Motor neuron (in vitro differentiated cells): ENCODE data around the gene MSMB. TPM values are rescaled to one million over a fixed set of nuclear protein-coding genes. Genes with fewer than 3 reads are reported as not detected.

Source experiments
- ATAC-seq, 8 experiments: fragments of 200-7000 bp; cut with Tn5 transposase; replicated peaks in 6 of 8; 2 replicates each; pipeline ENCODE4 v1.8.0; 2021; ENCODE audit warnings: mild to moderate bottlenecking in 8 of 8, moderate library complexity in 8 of 8
- H3K27ac ChIP-seq, 2 donors: fragments of 250-450 bp; sonication (Bioruptor Pico); 2 replicates each; pipeline ENCODE4 v1.9.0; 2021; ENCODE audit warnings: antibody characterized with exemption in 2 of 2, mild to moderate bottlenecking in 2 of 2, moderate library complexity in 1 of 2
- H3K4me1 ChIP-seq, 2 donors: fragments of 250-450 bp; sonication (Bioruptor Pico); replicated peaks in 1 of 2; 2 replicates each; pipeline ENCODE4 v1.6.1; 2021; ENCODE audit warnings: antibody characterized with exemption in 2 of 2, mild to moderate bottlenecking in 2 of 2, moderate library complexity in 1 of 2
- H3K4me3 ChIP-seq, 5 donors: fragments of 250-450 bp; sonication (Bioruptor Pico); 2 replicates each; pipeline ENCODE4 v1.9.0; 2021; ENCODE audit warnings: antibody characterized with exemption in 5 of 5, mild to moderate bottlenecking in 5 of 5, moderate library complexity in 4 of 5
- WGBS, 10 experiments: fragments of 450-650 bp; shearing (Covaris generic); methylation state at CpG; one replicate each; pipeline ENCODE4 v1.0.0; 2022; 5-methylcytosine and 5-hydroxymethylcytosine counted together
- in situ Hi-C, 9 experiments: fragments of 400-800 bp; cut with MboI; loops; one replicate each; pipeline ENCODE4 v1.15.0; 2021; ENCODE audit warnings: low sequenced_read_pairs in 9 of 9, low pct_unique_long_range_greater_than_20kb in 2 of 9; ENCODE audit not compliant: unreplicated experiment in 9 of 9
- total RNA-seq, 8 experiments: library from RNA; unstranded; fragments of 300-600 nt; gene quantifications; 2 replicates each; pipeline versions ENCODE4 v1.2.3 to v1.2.4, GENCODE V29; 2022

Gene MSMB
- total RNA-seq, 8 experiments from 2014 or later = not detected

DNA sequence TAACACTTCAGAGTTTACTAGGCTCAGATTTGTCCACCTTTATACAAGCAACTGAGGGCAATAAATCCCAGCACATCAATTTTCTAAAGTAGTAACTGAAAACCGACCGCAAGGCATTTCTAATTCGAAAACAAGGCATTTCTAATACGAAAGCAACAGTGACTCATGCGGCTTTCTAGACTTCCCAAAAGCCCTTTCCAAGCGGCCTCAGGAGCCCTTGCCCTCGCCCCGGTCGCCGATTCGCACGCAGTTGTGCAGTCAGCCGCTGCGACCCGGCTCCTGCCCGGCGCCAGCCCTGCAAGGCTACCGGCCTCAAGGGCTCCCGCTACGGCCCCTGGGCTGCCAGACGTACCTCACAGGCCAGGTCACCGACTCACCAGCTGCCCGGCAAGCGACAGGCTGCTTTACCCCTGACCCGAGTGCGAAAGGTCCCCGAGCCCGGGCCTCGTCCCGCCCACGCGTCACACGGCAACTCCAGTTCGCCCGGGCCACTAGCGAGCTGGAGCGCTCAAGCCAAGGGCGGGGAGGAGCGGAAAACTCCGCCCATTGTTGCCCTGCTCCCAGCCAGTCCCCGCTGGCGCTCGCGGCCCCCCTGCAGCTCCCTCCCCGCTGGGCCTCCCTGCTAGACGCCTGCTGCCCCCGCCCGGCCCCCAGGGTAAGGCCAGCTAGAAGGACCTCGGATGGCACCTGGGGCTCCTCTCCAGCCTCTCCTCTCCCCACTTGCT, 22.9 kb downstream of the MSMB start:
- Histone ChIP-seq H3K27ac (peak overlapping the region in 1 of 2 donors; percentile 34), H3K4me1 (peaks cover 10 to 21% of the 10 kb centered on the region in 2 donors), H3K4me3 (peak overlapping the region; percentile 37 to 55 (median 48))
- ATAC-seq = peak; percentile 94 to 99 (median 99)
- in situ Hi-C loops = no loop called here
- 0 to 5% (median 1%) methylated on average over 2 to 14 of the region's 49 CpGs; no CpG with 5 or more reads in 3 of the 10 experiments for WGBS, 10 experiments

DNA sequence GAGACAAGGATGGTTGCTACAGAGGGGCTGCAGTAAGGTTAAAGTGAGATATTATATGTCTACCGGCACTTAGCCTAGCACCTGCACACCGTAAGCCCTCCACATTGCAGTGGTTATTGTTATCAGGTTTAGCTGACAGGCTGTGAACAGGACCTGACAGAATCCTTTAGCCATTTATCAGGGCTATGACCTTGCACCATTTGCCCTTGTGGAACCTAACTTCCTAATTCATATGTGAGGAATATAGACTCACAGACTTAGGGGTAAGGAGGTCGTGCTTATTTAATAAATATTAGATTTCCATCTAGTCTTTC, 25.8 kb downstream of the MSMB start:
- in situ Hi-C loops = no loop called here
- Histone ChIP-seq H3K27ac (no peak overlapping the region), H3K4me3 (no peak overlapping the region), H3K4me1 (peaks cover 10 to 19% of the 10 kb centered on the region in 2 donors)
- ATAC-seq = no peak
- 78 to 100% (median 94%) methylated on average over 1 to 3 of the region's 3 CpGs; no CpG with 5 or more reads in 4 of the 10 experiments for WGBS, 10 experiments

DNA sequence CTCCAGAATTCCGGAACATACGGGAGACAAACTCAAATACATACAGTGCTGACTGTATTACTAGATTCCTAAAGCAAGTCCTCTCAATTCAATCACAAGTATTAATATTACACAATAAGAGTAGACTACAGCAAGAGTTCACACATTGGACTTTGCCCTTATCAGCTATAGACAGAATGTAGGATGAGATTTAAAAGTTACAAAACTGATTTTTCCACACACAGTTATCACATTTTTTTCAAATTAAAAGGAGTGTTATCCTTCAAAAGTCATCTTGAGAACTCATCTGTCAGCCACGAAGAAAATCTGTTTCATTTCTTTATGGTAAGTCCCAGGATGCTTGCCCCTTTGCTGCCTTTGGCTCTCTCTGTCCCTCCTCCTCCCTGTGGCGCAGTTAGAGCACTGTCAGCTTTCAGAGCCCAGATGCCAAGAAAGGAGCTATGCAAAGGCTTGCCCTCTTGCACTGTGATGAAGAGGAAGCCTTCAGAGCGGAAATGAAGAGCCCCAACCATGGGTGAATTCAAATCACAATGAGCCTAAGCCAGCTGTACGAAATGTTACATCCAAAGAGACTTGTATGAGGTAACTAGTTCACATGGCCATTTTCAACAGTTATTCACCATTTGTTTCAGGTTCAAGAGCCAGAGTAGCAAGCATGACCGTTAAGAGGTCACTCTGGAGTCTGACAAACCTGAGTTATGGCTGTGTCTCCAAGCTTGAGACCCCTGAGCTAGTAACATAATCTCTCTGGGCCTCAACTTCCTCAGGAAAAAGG, 26.3 kb downstream of the MSMB start:
- Histone ChIP-seq H3K27ac (no peak overlapping the region), H3K4me1 (peaks cover 10 to 19% of the 10 kb centered on the region in 2 donors), H3K4me3 (no peak overlapping the region)
- in situ Hi-C loops = no loop called here
- ATAC-seq = no peak
- 40 to 100% (median 85%) methylated on average over 2 to 7 of the region's 7 CpGs for WGBS, 10 experiments

DNA sequence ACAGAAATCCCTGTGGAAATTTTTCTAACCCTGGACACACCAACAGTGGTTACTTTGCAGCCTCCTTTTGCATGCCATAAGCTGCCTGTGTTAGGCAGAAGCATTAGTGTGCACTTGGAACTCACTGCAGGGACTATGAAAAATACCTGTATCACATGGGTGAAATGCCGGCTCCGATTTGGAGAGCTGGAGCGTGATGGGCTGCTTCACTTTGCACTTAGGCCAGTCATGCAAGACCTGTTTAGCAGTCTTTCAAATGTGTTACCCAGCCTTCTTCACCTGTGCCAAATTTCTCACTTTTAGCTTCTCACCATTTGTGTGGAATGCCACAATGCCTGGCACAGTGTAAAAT, 26.9 kb downstream of the MSMB start:
- Histone ChIP-seq H3K4me3 (no peak overlapping the region), H3K27ac (no peak overlapping the region), H3K4me1 (peaks cover 10 to 19% of the 10 kb centered on the region in 2 donors)
- WGBS, 10 experiments = 88 to 100% (median 100%) methylated on average over 1 to 3 of the region's 3 CpGs; no CpG with 5 or more reads in 3 of the 10 experiments
- no peak for ATAC-seq
- in situ Hi-C loops = no loop called here

DNA sequence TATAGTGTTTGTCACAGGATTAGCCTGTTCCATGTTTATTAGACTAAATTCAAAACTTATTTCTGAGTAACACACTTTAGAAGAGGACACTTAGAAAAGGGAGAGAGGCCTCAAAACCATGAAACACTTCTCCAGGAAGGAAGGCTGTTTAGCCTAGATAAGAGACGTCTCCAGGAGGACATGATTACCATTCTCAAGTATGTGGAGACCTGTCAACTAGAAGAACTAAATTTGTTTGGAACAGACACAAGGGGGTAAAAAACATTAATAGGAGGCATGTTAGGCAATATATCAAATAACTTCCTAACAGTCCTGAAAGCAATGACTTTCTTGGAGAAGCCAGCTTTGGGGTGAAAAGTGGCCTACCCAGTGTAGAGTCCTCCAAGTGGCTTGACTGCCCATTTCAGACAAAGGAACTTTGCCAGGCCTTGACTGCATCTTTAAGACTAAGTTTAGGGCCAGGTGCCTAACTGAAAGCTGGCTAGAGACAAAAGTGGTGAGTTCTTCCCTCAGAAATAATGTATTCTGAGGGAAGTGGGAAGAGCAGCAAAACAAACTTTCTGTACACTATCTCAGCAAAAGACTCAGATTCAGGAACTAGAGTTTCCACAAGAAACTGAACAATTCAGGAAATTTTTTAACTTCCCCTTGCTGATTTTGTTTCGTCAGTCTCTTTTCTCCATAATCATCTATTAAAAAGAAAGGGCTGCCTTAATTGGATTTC, 27.5 kb downstream of the MSMB start:
- no peak overlapping the region for H3K4me3 ChIP-seq
- in situ Hi-C loops = no loop called here
- no peak for ATAC-seq
- WGBS, 10 experiments = 31 to 100% (median 71%) methylated on average over 1 to 2 of the region's 2 CpGs; no CpG with 5 or more reads in 3 of the 10 experiments
- H3K27ac ChIP-seq = no peak overlapping the region
- H3K4me1 ChIP-seq = peaks cover 10 to 17% of the 10 kb centered on the region in 2 donors

DNA sequence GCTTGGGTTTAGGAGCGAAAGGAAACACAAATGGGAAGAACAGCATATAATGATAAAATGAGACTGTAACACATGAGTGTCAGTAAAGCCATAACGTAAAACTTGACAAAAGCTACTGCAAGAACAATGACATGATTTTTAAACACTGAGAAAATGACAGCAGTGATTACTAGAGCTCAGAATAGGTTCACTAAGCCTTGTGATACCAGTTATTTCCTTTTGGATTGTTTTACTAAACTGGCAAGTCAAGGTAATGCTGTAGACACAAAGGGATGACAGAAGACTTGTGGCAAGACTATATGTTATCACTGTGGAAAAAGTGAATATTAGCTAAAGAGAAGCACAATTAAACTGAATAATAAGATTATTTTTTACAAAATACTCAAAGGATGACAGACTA, 28.3 kb downstream of the MSMB start:
- peaks cover 10 to 14% of the 10 kb centered on the region in 2 donors for H3K4me1 ChIP-seq
- H3K27ac ChIP-seq = no peak overlapping the region
- in situ Hi-C loops = no loop called here
- H3K4me3 ChIP-seq = no peak overlapping the region
- ATAC-seq = no peak
- WGBS, 10 experiments = 76 to 100% (median 90%) methylated on average over 1 to 2 of the region's 2 CpGs; no CpG with 5 or more reads in 1 of the 10 experiments

DNA sequence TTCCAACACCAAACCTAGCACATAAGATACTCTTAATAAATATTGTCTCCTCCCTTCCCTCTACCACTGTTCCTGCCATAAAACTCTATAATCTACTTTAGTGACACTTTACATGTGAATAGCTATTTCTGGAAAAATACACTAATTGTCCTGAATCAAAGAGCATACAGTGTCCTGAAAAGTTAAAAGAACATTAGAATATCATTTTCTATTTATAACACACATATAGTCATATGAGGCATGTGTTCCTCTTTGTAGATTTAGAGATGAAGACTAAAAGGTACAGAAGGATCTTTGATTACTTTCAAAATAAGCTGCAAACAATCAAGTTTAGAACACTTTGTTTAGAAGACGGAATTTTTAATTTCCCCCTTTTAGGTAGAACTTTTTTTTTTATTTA, 29.3 kb downstream of the MSMB start:
- in situ Hi-C loops = no loop called here
- Histone ChIP-seq H3K27ac (no peak overlapping the region), H3K4me1 (peaks cover 6 to 7% of the 10 kb centered on the region in 2 donors), H3K4me3 (no peak overlapping the region)
- ATAC-seq = no peak
- 75 to 100% (median 100%) methylated on average over 1 of the region's 1 CpG; no CpG with 5 or more reads in 3 of the 10 experiments for WGBS, 10 experiments

DNA sequence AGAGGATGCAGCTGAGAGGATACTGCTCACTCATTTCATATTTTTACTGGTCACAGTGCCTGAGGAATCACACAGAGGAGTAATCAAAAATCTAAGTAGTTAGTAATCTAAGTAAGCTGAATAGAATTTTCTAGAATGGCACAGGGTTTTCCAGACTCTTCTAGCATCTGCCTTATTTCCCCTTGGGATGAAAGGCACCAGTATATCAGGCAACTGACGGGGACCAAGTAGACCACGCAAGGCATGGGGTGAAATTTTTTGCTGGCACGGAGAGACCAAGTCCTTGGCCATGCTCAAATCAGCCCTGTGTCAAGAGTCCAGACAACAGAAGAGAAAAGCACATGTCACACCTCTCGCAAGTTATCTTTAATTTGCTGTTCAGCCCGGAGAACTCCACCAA, 29.9 kb downstream of the MSMB start:
- in situ Hi-C loops = no loop called here
- Histone ChIP-seq H3K4me1 (peaks cover 6 to 7% of the 10 kb centered on the region in 2 donors), H3K27ac (no peak overlapping the region), H3K4me3 (no peak overlapping the region)
- 89 to 100% (median 100%) methylated on average over 1 to 5 of the region's 5 CpGs; no CpG with 5 or more reads in 3 of the 10 experiments for WGBS, 10 experiments
- no peak for ATAC-seq

DNA sequence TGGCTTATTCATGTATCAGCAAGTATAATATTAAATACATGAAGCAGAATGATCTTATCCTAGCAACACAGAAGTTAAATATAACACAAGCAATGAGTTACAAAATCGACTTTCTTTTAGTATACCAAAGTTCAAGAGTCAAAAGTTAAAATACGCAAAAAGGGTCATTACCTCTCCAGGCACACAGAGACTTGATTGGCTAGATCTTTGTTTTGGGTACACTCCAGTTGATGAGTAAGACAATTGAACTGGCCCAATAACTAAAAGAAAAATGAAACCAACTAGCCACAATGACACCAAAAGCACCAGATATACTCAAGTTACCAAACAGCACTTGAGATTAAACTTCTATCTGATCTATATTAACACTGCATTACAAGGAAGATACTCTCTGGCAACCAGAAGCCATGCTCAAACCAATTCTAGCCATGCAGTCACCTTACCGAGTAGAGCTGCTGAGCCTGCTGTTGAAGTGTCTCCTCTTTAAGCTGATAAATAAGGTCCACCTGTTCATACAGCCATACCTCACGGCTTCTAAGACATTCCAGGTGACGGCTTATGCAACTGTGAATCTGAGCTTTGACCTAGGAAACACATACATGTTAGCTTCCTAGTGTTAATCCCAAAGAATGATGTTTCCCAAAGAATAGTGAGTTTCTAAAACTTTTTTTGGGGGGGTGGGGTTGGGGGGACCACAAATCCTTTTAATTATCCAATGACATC, 31.2 kb downstream of the MSMB start:
- in situ Hi-C loops = no loop called here
- WGBS, 10 experiments = 80 to 100% (median 98%) methylated on average over 1 to 4 of the region's 5 CpGs
- Histone ChIP-seq H3K27ac (no peak overlapping the region), H3K4me3 (no peak overlapping the region), H3K4me1 (peaks cover 1 to 2% of the 10 kb centered on the region in 2 donors)
- no peak for ATAC-seq

DNA sequence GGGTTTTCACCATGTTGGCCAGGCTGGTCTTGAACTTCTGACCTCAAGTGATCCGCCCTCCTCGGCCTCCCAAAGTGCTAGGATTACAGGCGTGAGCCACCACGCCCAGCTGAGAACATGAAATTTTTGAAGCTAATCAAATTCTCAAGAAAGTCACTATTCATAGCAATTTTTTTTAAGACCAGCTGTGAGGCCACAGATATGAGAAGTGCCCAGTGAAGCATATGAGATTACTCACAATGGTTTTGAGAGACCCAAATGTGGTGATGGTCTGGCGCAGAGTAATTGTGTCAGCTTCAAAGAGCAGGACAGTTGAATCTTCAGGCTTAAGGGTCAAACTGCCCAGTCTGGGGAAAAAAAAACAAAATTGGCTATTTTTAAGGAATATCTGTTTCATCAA, 31.9 kb downstream of the MSMB start:
- no peak for ATAC-seq
- Histone ChIP-seq H3K27ac (no peak overlapping the region), H3K4me3 (no peak overlapping the region), H3K4me1 (no peaks in the 10 kb centered on the region)
- in situ Hi-C loops = no loop called here
- 67 to 100% (median 95%) methylated on average over 2 to 5 of the region's 5 CpGs; no CpG with 5 or more reads in 4 of the 10 experiments for WGBS, 10 experiments

DNA sequence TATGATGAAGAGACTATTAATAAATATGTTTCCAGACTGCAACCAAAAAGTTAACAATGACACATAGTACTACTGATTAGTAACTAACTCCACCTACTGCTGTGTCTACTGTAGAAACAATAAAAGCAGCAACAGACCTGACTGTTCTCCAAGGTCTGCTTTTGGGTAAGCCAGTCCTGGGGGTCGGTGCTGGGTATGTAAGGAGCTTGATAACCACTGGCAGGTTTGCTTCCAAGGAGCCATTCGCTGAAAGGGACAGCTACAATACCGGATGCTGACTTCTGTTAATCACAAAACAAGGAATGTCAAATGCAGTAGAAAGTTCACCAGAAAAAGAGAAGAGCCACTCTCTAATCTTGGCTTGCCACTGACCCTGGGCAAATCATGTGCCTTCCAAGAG, 33.3 kb downstream of the MSMB start:
- no peak for ATAC-seq
- WGBS, 10 experiments = 80 to 100% (median 93%) methylated on average over 2 to 3 of the region's 3 CpGs; no CpG with 5 or more reads in 3 of the 10 experiments
- Histone ChIP-seq H3K4me1 (no peaks in the 10 kb centered on the region), H3K4me3 (no peak overlapping the region), H3K27ac (no peak overlapping the region)
- in situ Hi-C loops = no loop called here

DNA sequence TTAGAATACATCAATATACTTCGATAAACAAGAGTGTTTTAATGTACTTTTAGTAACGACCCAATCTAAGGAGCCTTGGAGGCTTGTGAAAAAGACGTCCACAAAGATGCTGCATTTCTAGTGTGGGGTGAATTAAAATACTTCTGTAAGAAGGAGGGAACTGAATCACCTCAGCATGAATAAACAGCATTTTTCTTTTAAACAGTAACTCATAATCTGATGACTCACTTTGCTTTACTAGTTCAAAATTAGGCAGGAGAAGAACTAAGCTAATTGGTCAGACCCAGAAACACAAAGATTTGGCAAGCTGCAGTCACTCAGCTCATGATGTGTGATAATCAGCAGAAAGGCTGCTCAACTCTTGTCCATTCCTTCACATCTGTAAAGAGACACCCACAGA, 39.9 kb downstream of the MSMB start:
- ATAC-seq = peak in 2 of 8 experiments; percentile 39 to 40
- WGBS, 10 experiments = 6 to 100% (median 71%) methylated on average over 1 to 3 of the region's 3 CpGs
- no peaks in the 10 kb centered on the region for H3K4me1 ChIP-seq
- in situ Hi-C loops = no loop called here
- no peak overlapping the region for H3K4me3 ChIP-seq
- H3K27ac ChIP-seq = no peak overlapping the region
